ENCODE data around the gene CTNNBL1.

GRCh38 chr20:37921341-37921929 is 227.6 kb downstream of the CTNNBL1 start:
- TF ChIP-seq POLR2A (IDR thresholded peaks at IDR 0.05; ENCODE audit: low read depth, low read length) = no peak
- no peak for TF ChIP-seq TAF1 (IDR thresholded peaks at IDR 0.05; ENCODE audit: low read depth, low read length)
- no peak for TF ChIP-seq POLR2AphosphoS5 (IDR thresholded peaks at IDR 0.05; ENCODE audit: low read depth, low read length)
